ENCODE results near the gene ALDH4A1. TPM values are rescaled to one million over a fixed set of nuclear protein-coding genes. Genes with fewer than 3 reads are reported as not detected.

Gene ALDH4A1
- total and polyA plus RNA-seq, 9 of the 15 experiments (the other 6 are each of a cell fraction or from before 2014, with no cell fraction given): 0.27 to 31.4 (median 16.6) TPM

GRCh38 chr1:18901952-18902522, 318 bp downstream of the ALDH4A1 start:
- peak overlapping the region; percentile 99 for H2AFZ ChIP-seq (ENCODE audit: low read depth, low read length)
- POLR2A ChIA-PET: interaction anchor here (0.5 to 1.9 kb wide), 9 partner anchors 8 to 759 kb away, joined by 3 to 13 read pairs (median 3); no protein-coding TSS in a partner anchor
- TF ChIP-seq KDM4B (IDR thresholded peaks at IDR 0.05; ENCODE audit: borderline replicate concordance in 2 of 2, low read depth in 1 of 2) (no peak), ZNF592 (IDR thresholded peaks at IDR 0.05) (no peak), ZNF263 (CRISPR knock-in tag; IDR thresholded peaks at IDR 0.05; ENCODE audit: borderline replicate concordance) (no peak), ZNF766 (CRISPR knock-in tag; conservative IDR thresholded peaks at IDR 0.05) (no peak), NFE2 (IDR thresholded peaks at IDR 0.05; ENCODE audit: low read depth) (no peak), E2F6 (IDR thresholded peaks at IDR 0.05; ENCODE audit: borderline replicate concordance in 1 of 2, extremely low read depth in 1 of 2, insufficient read depth in 1 of 2, insufficient read length in 1 of 2, low read depth in 1 of 2, low read length in 1 of 2, poor library complexity in 1 of 2, severe bottlenecking in 1 of 2) (peak in 1 of 2 experiments; percentile 58), RBBP5 (IDR thresholded peaks at IDR 0.05; ENCODE audit: borderline replicate concordance, insufficient read depth, low read length, poor library complexity, severe bottlenecking) (peak; percentile 82), ZNF830 (CRISPR knock-in tag; IDR thresholded peaks at IDR 0.05) (peak; percentile 32; the same call in 1 of the 2 replicates), C11orf30 (IDR thresholded peaks at IDR 0.05; ENCODE audit: low read depth) (no peak), CREB1 (IDR thresholded peaks at IDR 0.05) (no peak), CREB1 (CRISPR knock-in tag; IDR thresholded peaks at IDR 0.05) (peak; percentile 11; the same call in 1 of the 2 replicates), ATF3 (IDR thresholded peaks at IDR 0.05) (no peak), ATF3 (CRISPR knock-in tag; conservative IDR thresholded peaks at IDR 0.05) (no peak), SIN3A (IDR thresholded peaks at IDR 0.05; ENCODE audit: borderline replicate concordance in 2 of 2, control insufficient read depth in 1 of 2, low read depth in 2 of 2, low read length in 2 of 2) (peak in 1 of 2 experiments; percentile 41; a peak in 1 of 4 replicates)

More at GRCh38 chr1:18901952-18902522, 318 bp downstream of the ALDH4A1 start:
- intact Hi-C loops (cut with micrococcal nuclease): loop anchor here (10.0 kb wide), 1 partner anchor 753 kb away; no protein-coding TSS in a partner anchor
- peaks cover 23 to 24% of the 10 kb centered on the region in 2 experiments for H3K4me1 ChIP-seq (replicated peaks in 1 of 2; ENCODE audit: control insufficient read depth in 2 of 2, insufficient read depth in 2 of 2, low read length in 2 of 2)
- peak overlapping the region; percentile 80 for H3K4me2 ChIP-seq (ENCODE audit: insufficient read depth, low read length)
- H3K9me1 ChIP-seq (ENCODE audit: control insufficient read depth, insufficient read depth, low read length): no peaks in the 10 kb centered on the region
- under 1% methylated on average over 30 of the region's 44 CpGs for WGBS (ENCODE audit: insufficient coverage, low coverage, missing lambda C conversion rate)
- peaks cover 11% of the 10 kb centered on the region; the same call in 1 of the 3 replicates for H3K79me2 ChIP-seq (ENCODE audit: control insufficient read depth, insufficient read depth, low read length)
- peak overlapping the region; percentile 89 for H3K9ac ChIP-seq (ENCODE audit: insufficient read depth in 1 of 2, low read depth in 2 of 2, low read length in 2 of 2)
- CTCF ChIA-PET (ENCODE audit: low intra/inter-chr PET ratio): interaction anchor here (0.7 to 1.9 kb wide), 2 partner anchors 11 to 17 kb away, joined by 3 to 7 read pairs; no protein-coding TSS in a partner anchor
- H4K20me1 ChIP-seq (replicated peaks; ENCODE audit: control insufficient read depth, insufficient read depth, low read length): 0 out of 2 replicates have a peak, but pooled peaks cover 8% of the 10 kb centered on the region
- BruUV-seq (replicated peaks): no TSS peak
- peak overlapping the region; percentile 77 for H3K4me3 ChIP-seq
- ATAC-seq: no peak; the same call in 2 of the 3 replicates
- peak in 1 of 4 experiments; percentile 34 for DNase-seq (ENCODE audit: extremely low read depth in 1 of 4, low spot score in 3 of 4)
- H3K27ac ChIP-seq (ENCODE audit: extremely low read depth, low read depth, low read length): peak overlapping the region; percentile 92
- H3K9me3 ChIP-seq (replicated peaks; ENCODE audit: control insufficient read depth, insufficient read depth, low read depth, low read length): no peaks in the 10 kb centered on the region
- no peak for FAIRE-seq
- in situ Hi-C loops (cut with MboI): loop anchor here (10.0 kb wide), 1 partner anchor 323 kb away; no protein-coding TSS in a partner anchor
- no peaks in the 10 kb centered on the region for H3K27me3 ChIP-seq (ENCODE audit: control insufficient read depth in 2 of 2, insufficient read depth in 2 of 2, low read length in 2 of 2)
- 0 out of 3 replicates have a peak, but pooled peaks cover 4% of the 10 kb centered on the region for H3K36me3 ChIP-seq (ENCODE audit: control insufficient read depth, insufficient read depth, low read length)
